NCI-H1092 treated with DMSO at 0.1 percent for 48 hours (cell line): ENCODE measurements around the gene PPP2R3C.
"Not testable (repeated sequence)": the region's sequence is repeated elsewhere in the genome, so short reads cannot be mapped to it uniquely, and the experiment has no call there.

Source experiments
- DNase-seq: peaks from one replicate; lab custom pipeline; 2025; lab: John Stamatoyannopoulos, UW

The PPP2R3C gene

DNA sequence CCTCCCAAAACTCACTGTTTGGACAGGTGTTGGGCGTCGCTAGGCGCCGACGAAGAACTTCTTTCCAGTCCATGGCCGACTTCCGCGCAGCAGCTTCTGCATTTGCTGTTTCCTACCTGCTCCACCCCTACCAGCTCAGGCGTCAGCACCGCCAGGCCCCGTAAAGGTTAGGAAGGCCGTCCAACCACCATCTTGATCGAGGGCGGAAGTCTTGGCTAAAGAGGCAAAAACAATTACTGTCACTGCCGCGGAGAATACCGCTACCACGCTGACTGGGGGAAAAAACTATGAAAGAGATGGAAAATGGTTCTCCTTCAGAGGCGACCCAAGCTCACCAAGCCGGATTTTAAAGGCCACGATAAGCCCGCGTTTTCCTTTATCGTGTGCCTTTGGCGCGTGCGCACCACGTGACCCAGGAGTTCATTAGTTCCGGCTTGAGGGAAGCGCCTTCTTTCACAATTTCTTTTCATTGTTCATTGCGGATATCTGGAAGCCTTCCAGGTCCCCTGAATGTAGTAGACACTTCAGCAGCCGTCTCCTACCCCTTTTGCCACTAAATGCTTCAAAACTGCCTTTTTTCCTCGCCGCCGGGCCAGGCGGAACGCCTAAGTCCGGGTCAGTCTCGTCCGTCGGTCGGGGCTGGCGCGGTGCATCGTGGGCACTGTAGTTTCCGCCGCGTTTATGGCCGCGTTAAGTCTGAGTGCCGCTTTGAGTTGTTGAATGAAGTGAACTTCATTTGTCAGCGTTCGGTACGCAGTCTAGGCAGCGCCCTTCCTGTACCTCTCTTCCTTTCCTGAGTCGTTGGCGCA lies at the start of gene PPP2R3C, which contains the start of gene PRORP:
TSS of gene PPP2R3C (minus strand) at position 104 of the 809 bp plus-strand sequence. CDS start at position 73, 31 bp downstream.
TSS of gene PRORP (plus strand) at position 666 of the 809 bp plus-strand sequence. CDS start 694 bp downstream, outside the sequence.
- peak; percentile 95 for DNase-seq

- DNase-seq = no peak
Measured at GRCh38 chr14:35167496-35167895, 45.7 kb upstream of the PPP2R3C start.

GRCh38 chr14:35164849-35165248 lies 43.1 kb upstream of the PPP2R3C start:
- no peak for DNase-seq

- no peak for DNase-seq
Measured at GRCh38 chr14:35163384-35163783, 41.6 kb upstream of the PPP2R3C start.

- DNase-seq = no peak
Measured at GRCh38 chr14:35161231-35161630, 39.4 kb upstream of the PPP2R3C start.

GRCh38 chr14:35159742-35160409 lies 38.1 kb upstream of the PPP2R3C start:
- no peak for DNase-seq

DNA sequence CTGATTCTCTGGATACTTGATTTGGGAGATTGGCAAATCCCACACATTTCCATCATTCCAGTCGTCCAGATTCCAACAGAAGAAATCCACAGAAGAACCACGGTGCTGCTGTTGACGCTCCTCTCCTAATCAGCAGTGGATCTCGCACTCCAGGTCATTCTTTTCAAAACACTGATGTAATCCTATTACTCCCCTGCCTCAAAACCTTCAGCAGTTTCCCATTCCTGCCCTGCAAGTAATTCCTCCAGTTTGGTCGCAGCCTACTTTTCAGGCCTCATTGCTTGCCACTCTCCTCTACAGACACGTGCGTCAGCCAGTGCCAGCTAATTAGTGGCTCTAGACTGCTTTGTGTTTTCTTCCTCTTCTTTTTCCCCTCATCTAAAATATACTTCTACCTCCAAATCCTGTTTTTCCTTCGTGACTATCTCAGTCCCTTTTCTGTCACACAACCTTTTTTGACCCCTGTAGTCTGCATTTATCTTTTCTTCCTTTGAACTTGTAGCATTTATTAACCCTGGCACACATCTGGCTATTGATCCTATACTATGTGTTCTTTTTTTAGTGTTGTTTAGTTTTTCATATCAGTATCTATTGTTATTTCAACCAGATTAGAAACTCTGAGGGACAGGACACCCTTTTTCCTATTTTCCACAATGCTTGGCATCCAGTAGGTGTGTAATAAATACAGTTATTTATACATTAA lies 37.3 kb upstream of the PPP2R3C start:
- no peak for DNase-seq

GRCh38 chr14:35158491-35158890 lies 36.7 kb upstream of the PPP2R3C start:
- DNase-seq = no peak

DNA sequence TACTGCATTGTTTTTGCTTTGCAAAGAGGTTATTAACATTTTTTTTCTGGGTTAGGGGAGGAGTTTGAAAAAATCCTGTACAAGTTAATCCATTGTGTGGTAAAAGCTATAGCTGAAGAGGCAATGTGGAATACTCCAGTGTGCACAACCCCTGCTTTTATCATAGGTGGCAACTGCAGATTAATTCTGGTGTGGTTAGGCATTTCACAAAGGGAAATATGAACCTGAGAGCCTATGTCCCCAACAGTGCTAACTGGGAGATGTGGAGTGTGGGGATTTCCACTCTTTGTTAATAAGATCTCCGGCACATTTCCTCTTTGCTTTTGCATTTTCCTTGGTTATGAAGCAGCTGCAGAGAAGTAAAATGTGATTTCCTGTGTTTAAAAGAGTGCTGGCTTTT lies 34.2 kb upstream of the PPP2R3C start:
- no peak for DNase-seq

DNA sequence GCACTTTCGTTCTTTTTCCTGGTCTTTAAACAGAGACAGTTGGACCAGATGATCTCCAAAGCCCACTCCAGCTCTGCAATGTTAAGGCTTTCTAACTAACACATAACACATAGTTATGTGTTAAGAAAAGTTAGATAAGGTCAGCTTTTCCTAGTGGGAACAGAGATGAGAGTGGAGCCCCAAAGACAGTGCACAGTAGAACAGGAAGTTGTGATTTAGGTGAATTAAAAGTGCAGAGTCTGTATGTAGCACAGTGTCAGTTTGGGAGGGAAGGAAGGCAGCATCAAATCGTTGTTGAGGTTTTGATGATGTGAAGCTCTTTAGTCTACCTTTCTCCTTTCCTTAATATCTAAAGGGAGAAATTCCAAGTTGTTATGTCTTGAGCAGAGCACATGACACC lies 32.2 kb upstream of the PPP2R3C start:
- DNase-seq = no peak

DNA sequence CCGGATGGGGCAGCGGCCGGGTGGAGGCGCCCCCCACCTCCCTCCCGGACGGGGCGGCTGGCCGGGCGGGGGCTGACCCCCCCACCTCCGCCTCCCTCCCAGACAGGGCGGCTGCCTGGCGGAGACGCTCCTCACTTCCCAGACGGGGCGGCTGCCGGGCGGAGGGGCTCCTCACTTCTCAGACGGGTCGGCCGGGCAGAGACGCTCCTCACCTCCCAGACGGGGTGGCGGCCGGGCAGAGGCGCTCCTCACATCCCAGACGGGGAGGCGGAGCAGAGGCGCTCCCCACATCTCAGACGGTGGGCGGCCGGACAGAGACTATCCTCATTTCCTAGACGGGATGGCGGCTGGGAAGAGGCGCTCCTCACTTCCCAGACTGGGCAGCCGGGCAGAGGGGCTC lies 30.7 kb upstream of the PPP2R3C start:
- not testable (repeated sequence) for DNase-seq

- DNase-seq = no peak
Measured at GRCh38 chr14:35149239-35149638, 27.4 kb upstream of the PPP2R3C start.

- DNase-seq = no peak
Measured at GRCh38 chr14:35147711-35148110, 25.9 kb upstream of the PPP2R3C start.

DNA sequence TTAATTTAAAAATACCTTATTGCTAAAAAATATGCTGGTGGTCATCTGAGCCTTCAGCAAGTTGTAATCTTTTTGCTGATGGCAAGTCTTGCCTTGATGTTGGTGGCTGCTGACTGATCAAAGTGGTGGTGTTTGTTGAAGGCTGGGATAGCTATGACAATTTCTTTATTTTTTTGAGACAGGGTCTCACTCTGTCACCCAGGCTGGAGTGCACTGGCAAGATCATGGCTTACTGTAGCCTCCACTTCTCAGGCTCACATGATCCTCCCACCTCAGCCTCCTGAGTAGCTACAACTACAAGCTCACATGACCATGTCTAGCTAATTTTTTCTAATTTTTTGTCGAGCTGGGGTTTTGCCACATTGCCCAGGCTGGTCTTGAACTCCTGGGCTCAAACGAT lies 25.4 kb upstream of the PPP2R3C start:
- DNase-seq = no peak

- DNase-seq = no peak
Measured at GRCh38 chr14:35146711-35147149, 24.9 kb upstream of the PPP2R3C start.

- no peak for DNase-seq
Measured at GRCh38 chr14:35144029-35144428, 22.2 kb upstream of the PPP2R3C start.

DNA sequence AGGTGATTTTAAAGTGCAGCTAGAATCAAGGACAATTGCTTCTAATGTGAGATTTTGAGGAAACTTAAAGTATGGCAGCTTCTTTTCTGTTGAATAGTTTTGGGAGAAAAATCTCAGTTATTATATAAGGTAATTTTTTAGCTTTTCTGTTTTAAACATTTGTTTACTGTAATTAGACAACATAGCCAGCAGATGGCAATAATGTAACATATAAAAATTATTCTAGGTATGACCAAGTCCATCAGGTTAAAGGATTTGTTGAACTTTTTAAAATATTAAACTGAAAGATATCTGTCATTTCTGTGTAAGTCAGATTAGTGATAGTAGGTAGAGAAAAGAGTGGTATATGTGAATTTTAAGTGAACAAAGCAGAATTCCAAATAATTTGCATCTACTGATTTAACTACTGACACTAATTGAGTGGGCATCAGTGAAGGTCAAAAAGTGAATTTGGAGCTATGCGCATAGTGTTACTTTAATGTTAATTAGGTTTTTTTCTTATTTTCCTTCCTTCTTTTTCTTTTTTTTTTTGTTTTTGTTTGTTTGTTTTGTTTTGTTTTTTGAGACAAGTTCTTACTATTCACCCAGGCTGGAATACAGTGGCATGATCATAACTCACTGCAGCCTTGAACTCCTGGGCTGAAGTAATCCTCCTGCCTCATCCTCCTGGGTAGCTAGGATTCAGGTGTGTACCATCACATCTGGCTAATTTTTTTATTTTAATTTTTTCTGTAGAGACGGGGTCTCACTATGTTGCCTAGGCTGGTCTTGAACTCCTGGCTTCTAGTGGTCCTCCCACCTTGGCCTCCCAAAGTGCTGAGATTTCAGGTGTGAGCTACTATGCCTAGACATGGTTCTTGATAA lies 19.2 kb upstream of the PPP2R3C start:
- peak; percentile 44 for DNase-seq

- DNase-seq = no peak
Measured at GRCh38 chr14:35138585-35138984, 16.8 kb upstream of the PPP2R3C start.

DNA sequence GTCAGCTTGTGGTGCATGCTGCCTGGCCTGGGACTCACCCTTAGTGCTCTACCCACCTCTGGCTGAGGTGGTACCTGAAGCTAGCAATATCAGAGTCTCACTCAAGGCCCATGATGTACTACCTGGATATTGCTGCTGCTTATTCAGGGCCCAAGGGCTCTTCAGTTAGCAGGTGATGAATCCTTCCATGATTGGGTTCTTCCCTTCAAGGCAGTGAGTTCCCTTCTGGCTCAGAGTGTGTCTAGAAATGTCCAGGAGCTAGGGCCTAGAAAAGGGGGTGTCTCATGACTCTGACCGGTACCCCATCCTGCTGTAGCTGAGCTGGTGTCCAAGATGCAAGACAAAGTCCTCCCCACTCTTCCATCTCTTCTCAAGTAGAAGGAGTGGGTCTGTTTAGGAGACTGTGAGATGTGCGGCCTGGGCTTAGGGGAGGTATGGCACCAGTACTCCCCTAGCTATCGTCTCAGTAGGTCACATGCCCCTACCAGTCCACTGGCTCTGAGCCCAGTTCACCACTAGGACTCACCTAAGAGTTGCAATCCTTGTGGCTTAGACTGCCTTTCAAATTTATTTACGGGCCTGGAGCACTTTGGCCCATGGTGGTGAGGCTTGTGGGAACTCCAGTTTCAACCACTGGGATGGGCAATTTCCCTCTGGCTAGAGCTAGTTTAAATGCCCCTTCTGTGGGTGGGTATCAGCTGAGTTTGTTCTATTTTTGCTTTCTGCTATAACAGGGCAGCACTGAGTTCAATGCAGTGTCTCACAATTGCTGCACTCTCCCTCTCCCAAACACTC lies 12.7 kb upstream of the PPP2R3C start:
- DNase-seq = no peak

DNA sequence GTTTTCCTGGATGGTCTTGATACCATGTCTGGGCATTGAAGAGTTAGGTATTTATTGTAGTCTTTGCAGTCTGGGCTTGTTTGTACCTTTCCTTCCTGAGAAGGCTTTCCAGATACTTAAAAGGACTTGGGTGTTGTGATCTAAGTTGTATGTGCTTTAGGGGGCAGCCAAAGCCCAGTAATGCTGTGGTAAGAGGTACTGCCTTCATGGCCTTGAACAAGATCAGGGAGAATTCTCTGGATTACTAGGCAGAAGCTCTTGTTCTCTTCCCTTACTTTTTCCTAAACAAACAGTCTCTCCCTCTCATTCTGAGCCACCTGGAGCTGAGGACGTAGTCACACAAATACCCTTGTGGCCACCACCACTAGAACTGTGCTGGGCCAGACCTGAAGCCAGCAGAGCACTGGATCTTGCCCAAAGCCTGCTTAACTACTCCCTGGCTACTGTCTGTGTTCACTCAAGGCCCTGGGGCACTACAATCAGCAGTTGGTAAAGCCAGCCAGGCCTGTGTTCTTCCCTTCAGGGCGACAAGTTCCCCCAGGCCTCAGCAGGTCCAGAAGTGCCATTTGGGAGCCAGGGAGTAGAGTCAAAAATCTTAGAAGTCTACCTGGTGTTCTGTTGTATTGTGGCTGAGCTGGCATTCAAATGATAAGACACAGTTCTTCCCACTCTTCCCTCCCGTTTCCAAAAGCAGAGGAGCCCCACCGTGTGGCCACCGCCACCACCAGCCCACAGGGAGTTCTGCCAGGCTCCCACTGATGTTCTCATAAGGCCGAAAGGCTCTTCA lies 11.9 kb upstream of the PPP2R3C start:
- DNase-seq = no peak
